ENCODE data around the gene SF1. TPM values are rescaled to one million over a fixed set of nuclear protein-coding genes. Genes with fewer than 3 reads are reported as not detected.
A peak's percentile ranks its signal among the peaks of the same experiment; 100 is the strongest.

Gene SF1
- total and polyA plus RNA-seq, 4 experiments from 2014 or later = 48.3 to 832 (median 481) TPM

DNA sequence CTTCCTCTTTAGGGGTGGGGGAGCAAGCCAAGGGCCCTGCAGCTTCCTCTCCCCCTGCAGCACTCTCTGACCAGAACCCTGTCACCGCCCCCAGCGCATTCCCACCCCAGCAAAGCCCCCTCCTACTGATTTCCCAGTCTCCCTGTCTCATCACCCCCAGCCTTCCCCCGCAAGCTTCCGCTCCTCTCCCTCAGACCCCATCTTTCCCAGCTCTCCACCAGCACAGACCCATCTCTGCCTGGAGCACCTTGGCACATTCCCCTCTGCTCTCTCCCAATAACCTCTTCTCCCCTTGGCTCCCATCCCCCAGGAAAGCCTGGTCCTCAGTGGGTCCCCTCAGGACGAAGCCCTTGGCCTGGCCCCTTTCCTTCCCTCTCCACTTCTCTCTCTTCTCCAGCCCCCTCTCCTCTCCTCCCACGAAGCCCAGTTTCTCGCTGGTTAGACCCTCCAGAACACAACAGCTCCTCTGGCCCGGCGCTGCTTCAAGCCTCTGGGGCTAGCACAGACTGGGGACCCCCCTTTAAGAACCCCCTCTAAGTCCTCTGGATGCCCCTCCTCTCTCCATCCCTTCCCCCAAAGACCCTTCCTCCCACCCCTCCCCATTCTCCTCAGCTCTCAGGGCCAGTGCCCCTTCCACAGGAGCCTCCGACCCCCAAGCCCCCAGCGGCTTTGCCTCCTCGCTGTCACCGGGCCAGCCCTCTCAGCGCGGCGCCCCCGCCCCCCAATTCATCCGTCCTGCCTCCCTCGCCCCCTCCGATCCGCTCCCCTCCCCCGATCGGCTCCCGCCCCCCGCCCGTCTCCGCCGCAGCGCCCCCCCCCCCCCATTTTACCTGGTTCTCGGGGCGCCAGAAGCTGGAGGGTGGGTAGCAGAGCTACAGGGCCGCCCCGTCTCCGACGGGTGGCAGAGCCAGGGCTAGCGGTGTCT, 55.9 kb downstream of the SF1 start:
- Histone ChIP-seq H3K36me3 (ENCODE audit: insufficient read depth, low read length) (peaks cover 5% of the 10 kb centered on the region), H3K9me3 (ENCODE audit: control insufficient read depth in 1 of 2, low read length in 2 of 2) (no peaks in the 10 kb centered on the region), H3K4me1 (ENCODE audit: insufficient read depth, low read length) (peaks cover 8% of the 10 kb centered on the region), H3K4me3 (ENCODE audit: low read length in 2 of 2) (no peak overlapping the region), H3K27me3 (ENCODE audit: insufficient read depth, low read length) (peaks cover 11% of the 10 kb centered on the region), H3K27ac (ENCODE audit: low read depth, low read length) (no peak overlapping the region)
- DNase-seq = no peak
- Mint-ChIP-seq H3K27ac (peak overlapping the region in 3 of 7 donors; percentile 24 to 32 (median 31)), H3K9me3 (no peaks in the 10 kb centered on the region), H3K4me3 (peak overlapping the region in 7 of 8 donors; percentile 21 to 59 (median 41)), H3K4me1 (peaks cover 11 to 30% (median 14%) of the 10 kb centered on the region in 4 donors), H3K36me3 (peaks cover 0 to 10% of the 10 kb centered on the region in 2 donors), H3K27me3 (peaks cover 17 to 21% of the 10 kb centered on the region in 2 donors)
- CTCF ChIA-PET (ENCODE audit: partially characterized antibody) = interaction anchor here (1.5 kb wide), 1 partner anchor 34 kb away, joined by 4 read pairs; no protein-coding TSS in a partner anchor
- POLR2A ChIA-PET (ENCODE audit: partially characterized antibody) = interaction anchor here (0.6 to 1.3 kb wide), 4 partner anchors 15 to 1280 kb away, joined by 3 to 5 read pairs (median 3); no protein-coding TSS in a partner anchor
- intact Hi-C loops (cut with micrococcal nuclease) = loop anchor here (1.0 kb wide), 3 partner anchors 21 to 169 kb away; no protein-coding TSS in a partner anchor

DNA sequence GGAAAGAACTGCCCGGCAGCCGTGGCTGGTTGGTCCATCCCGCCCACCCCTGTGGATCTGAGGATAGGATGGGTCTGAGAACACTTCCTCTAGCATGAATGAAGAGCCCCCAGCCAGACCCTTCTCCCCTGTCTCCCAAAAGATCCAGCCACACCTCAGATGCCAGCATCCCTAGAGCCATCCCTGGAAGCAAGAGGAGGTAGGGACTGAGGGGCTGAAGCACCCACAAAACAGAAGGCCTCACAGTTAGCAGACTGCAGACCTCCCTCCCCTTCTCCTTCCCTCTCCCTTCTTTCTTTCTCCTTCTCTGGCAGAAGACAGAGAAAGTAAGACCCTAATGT, 57.0 kb downstream of the SF1 start:
- Mint-ChIP-seq H3K4me3 (peak overlapping the region in 2 of 8 donors; percentile 13 to 35), H3K36me3 (peaks cover 0 to 4% of the 10 kb centered on the region in 2 donors), H3K27me3 (peaks cover 22 to 30% of the 10 kb centered on the region in 2 donors), H3K27ac (peak overlapping the region in 1 of 7 donors; percentile 27), H3K9me3 (no peaks in the 10 kb centered on the region), H3K4me1 (peaks cover 11 to 25% (median 14%) of the 10 kb centered on the region in 4 donors)
- Histone ChIP-seq H3K9me3 (ENCODE audit: control insufficient read depth in 1 of 2, low read length in 2 of 2) (no peaks in the 10 kb centered on the region), H3K36me3 (ENCODE audit: insufficient read depth, low read length) (peaks cover 3% of the 10 kb centered on the region), H3K4me3 (ENCODE audit: low read length in 2 of 2) (no peak overlapping the region), H3K4me1 (ENCODE audit: insufficient read depth, low read length) (peaks cover 8% of the 10 kb centered on the region), H3K27me3 (ENCODE audit: insufficient read depth, low read length) (peaks cover 16% of the 10 kb centered on the region), H3K27ac (ENCODE audit: low read depth, low read length) (no peak overlapping the region)
- intact Hi-C loops (cut with micrococcal nuclease) = no loop called here
- ChIA-PET POLR2A (ENCODE audit: partially characterized antibody) (interaction anchor here (1.3 kb wide), 1 partner anchor 17 kb away, joined by 3 read pairs; no protein-coding TSS in a partner anchor), CTCF (ENCODE audit: partially characterized antibody) (interaction anchor here (1.5 kb wide), 1 partner anchor 33 kb away, joined by 4 read pairs; no protein-coding TSS in a partner anchor)
- DNase-seq = no peak

DNA sequence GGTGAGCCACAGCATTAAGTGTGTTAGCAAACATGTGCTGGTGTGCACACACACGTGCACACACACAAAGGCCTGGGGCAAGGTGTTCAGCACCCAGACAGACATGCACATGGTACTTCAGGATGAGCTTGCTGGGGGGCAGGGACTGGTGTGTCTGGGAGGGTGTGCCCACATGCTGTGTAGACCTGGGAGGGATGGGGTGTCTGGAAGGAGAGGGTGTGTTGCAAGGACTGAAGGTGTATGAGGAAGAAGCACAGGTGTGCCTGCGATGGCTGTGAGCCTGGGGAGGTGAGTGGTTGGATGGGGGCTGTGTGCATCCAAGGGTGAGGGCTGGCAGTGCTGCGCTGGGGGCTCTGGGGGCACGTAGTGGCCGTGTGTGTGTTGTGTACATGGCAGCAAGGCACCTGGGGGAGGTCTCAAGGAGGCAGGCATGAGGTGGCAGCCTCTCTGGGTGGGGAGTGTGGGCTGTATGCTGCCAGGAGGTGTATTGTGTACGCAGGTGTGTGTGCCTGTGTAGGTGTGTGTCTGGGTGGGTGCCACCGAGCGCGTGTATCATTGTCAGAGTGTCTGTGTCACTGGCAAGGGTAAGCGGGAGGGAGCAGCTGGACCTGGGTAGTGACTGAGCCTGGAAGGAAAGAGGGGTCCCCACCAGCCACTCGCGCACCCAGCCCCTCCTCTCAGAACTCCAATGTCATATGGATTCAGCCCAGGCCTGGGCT, 57.5 kb downstream of the SF1 start:
- POLR2A ChIA-PET (ENCODE audit: partially characterized antibody) = no interaction called here
- no peaks in the 10 kb centered on the region for H3K9me3 Mint-ChIP-seq
- Histone ChIP-seq H3K27ac (ENCODE audit: low read depth, low read length) (no peak overlapping the region), H3K4me3 (ENCODE audit: low read length in 2 of 2) (no peak overlapping the region), H3K36me3 (ENCODE audit: insufficient read depth, low read length) (no peaks in the 10 kb centered on the region), H3K9me3 (ENCODE audit: control insufficient read depth in 1 of 2, low read length in 2 of 2) (no peaks in the 10 kb centered on the region), H3K27me3 (ENCODE audit: insufficient read depth, low read length) (peaks cover 16% of the 10 kb centered on the region), H3K4me1 (ENCODE audit: insufficient read depth, low read length) (peaks cover 8% of the 10 kb centered on the region)
- peaks cover 26 to 35% of the 10 kb centered on the region in 2 donors for H3K27me3 Mint-ChIP-seq
- peak in 1 of 5 donors; percentile 23 for DNase-seq
- intact Hi-C loops (cut with micrococcal nuclease) = no loop called here
- peak overlapping the region in 4 of 7 donors; percentile 27 to 68 (median 50) for H3K27ac Mint-ChIP-seq
- H3K36me3 Mint-ChIP-seq = peaks cover 0 to 4% of the 10 kb centered on the region in 2 donors
- H3K4me1 Mint-ChIP-seq = peaks cover 11 to 25% (median 14%) of the 10 kb centered on the region in 4 donors
- CTCF ChIA-PET (ENCODE audit: partially characterized antibody) = no interaction called here
- H3K4me3 Mint-ChIP-seq = peak overlapping the region in 1 of 8 donors; percentile 35

DNA sequence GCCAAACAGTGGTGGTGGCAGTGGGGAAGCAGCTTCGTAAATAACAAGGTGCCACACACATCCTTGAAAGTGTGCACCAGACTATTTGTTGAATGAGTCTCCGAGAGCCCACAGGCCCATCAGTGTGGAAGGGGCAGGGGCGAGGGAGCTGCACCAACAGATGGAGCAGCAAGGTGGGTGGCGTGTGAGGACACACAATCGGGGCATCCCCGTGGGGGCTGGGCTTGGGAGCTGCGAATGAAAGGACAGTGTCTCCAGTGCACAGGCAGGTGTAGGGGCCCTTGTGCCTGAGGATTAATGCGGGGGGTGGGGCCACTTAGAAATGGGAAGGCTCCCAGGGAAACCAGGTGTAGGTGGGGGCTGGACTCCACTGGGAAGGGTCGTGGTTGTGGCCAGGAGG, 58.2 kb downstream of the SF1 start:
- peaks cover 8% of the 10 kb centered on the region for H3K4me1 ChIP-seq (ENCODE audit: insufficient read depth, low read length)
- no peak overlapping the region for H3K4me3 ChIP-seq (ENCODE audit: low read length in 2 of 2)
- peaks cover 7 to 22% (median 12%) of the 10 kb centered on the region in 4 donors for H3K4me1 Mint-ChIP-seq
- CTCF ChIA-PET (ENCODE audit: partially characterized antibody) = no interaction called here
- H3K9me3 Mint-ChIP-seq = no peaks in the 10 kb centered on the region
- H3K27me3 ChIP-seq (ENCODE audit: insufficient read depth, low read length) = peaks cover 23% of the 10 kb centered on the region
- DNase-seq = peak in 1 of 5 donors; percentile 26
- H3K27me3 Mint-ChIP-seq = peaks cover 29 to 41% of the 10 kb centered on the region in 2 donors
- no peaks in the 10 kb centered on the region for H3K9me3 ChIP-seq (ENCODE audit: control insufficient read depth in 1 of 2, low read length in 2 of 2)
- H3K27ac Mint-ChIP-seq = peak overlapping the region in 1 of 7 donors; percentile 9
- no peaks in the 10 kb centered on the region for H3K36me3 Mint-ChIP-seq
- H3K4me3 Mint-ChIP-seq = no peak overlapping the region
- intact Hi-C loops (cut with micrococcal nuclease) = no loop called here
- no peaks in the 10 kb centered on the region for H3K36me3 ChIP-seq (ENCODE audit: insufficient read depth, low read length)
- POLR2A ChIA-PET (ENCODE audit: partially characterized antibody) = no interaction called here
- H3K27ac ChIP-seq (ENCODE audit: low read depth, low read length) = no peak overlapping the region

DNA sequence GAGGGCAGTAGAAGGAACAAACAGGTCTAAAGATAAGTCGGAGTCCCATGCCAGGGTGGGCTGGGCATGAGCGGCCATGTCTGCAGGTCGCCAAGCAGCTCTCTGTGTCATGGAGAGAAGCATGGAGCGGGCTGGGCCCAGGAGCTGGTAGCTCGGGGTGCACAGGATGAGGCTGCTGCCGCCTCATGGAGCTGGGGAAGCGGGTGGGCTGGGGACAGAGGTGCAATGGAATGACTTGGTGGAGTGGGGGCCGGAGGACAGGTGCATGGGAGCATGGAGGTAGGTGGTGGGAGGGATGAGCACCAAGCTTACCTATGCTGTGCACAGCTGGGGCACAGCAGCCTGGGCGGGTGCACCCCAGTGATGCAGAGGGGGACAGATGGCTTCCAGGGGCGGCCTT, 58.9 kb downstream of the SF1 start:
- Mint-ChIP-seq H3K4me1 (peaks cover 5 to 23% (median 8%) of the 10 kb centered on the region in 4 donors), H3K36me3 (no peaks in the 10 kb centered on the region), H3K27ac (peak overlapping the region in 1 of 7 donors; percentile 42), H3K9me3 (no peaks in the 10 kb centered on the region), H3K4me3 (no peak overlapping the region), H3K27me3 (peaks cover 36 to 49% of the 10 kb centered on the region in 2 donors)
- ChIA-PET CTCF (ENCODE audit: partially characterized antibody) (interaction anchor here (2.4 kb wide), 1 partner anchor 30 kb away, joined by 10 read pairs; no protein-coding TSS in a partner anchor), POLR2A (ENCODE audit: partially characterized antibody) (interaction anchor here (1.0 kb wide), 1 partner anchor 23 kb away, joined by 3 read pairs; no protein-coding TSS in a partner anchor)
- no peak for DNase-seq
- Histone ChIP-seq H3K9me3 (ENCODE audit: control insufficient read depth in 1 of 2, low read length in 2 of 2) (no peaks in the 10 kb centered on the region), H3K4me3 (ENCODE audit: low read length in 2 of 2) (no peak overlapping the region), H3K36me3 (ENCODE audit: insufficient read depth, low read length) (no peaks in the 10 kb centered on the region), H3K27ac (ENCODE audit: low read depth, low read length) (no peak overlapping the region), H3K4me1 (ENCODE audit: insufficient read depth, low read length) (peaks cover 8% of the 10 kb centered on the region), H3K27me3 (ENCODE audit: insufficient read depth, low read length) (peaks cover 29% of the 10 kb centered on the region)
- intact Hi-C loops (cut with micrococcal nuclease) = no loop called here

DNA sequence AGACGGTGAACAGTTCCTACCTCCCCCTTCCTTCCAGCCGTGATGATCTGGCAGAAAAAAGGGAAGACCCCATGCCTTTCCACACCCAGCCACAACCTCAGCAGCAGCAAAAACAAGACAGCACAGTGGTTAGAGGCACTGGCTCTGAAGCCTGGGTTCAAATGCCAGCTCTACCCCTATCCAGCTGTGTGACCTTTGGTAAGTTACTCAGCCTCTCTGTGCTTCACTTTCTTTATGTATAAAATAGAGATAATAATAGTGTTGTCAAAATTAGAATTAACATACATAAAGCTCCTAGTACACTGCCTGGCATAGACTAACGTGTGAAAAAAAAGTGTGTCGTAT, 59.6 kb downstream of the SF1 start:
- H3K4me3 Mint-ChIP-seq = no peak overlapping the region
- H3K9me3 ChIP-seq (ENCODE audit: control insufficient read depth in 1 of 2, low read length in 2 of 2) = no peaks in the 10 kb centered on the region
- H3K4me3 ChIP-seq (ENCODE audit: low read length in 2 of 2) = no peak overlapping the region
- H3K27me3 Mint-ChIP-seq = peaks cover 41 to 55% of the 10 kb centered on the region in 2 donors
- no peaks in the 10 kb centered on the region for H3K9me3 Mint-ChIP-seq
- no peaks in the 10 kb centered on the region for H3K36me3 Mint-ChIP-seq
- DNase-seq = no peak
- intact Hi-C loops (cut with micrococcal nuclease) = no loop called here
- no peaks in the 10 kb centered on the region for H3K36me3 ChIP-seq (ENCODE audit: insufficient read depth, low read length)
- H3K27ac ChIP-seq (ENCODE audit: low read depth, low read length) = no peak overlapping the region
- peaks cover 0 to 23% (median 6%) of the 10 kb centered on the region in 4 donors for H3K4me1 Mint-ChIP-seq
- H3K4me1 ChIP-seq (ENCODE audit: insufficient read depth, low read length) = peaks cover 3% of the 10 kb centered on the region
- ChIA-PET CTCF (ENCODE audit: partially characterized antibody) (interaction anchor here (2.4 kb wide), 1 partner anchor 30 kb away, joined by 10 read pairs; no protein-coding TSS in a partner anchor), POLR2A (ENCODE audit: partially characterized antibody) (interaction anchor here (1.0 kb wide), 1 partner anchor 23 kb away, joined by 3 read pairs; no protein-coding TSS in a partner anchor)
- peaks cover 34% of the 10 kb centered on the region for H3K27me3 ChIP-seq (ENCODE audit: insufficient read depth, low read length)
- peak overlapping the region in 1 of 7 donors; percentile 42 for H3K27ac Mint-ChIP-seq
